C4-2B (cell line): Measurements from ENCODE around the gene DGKI.

Experiments
- ZFX ChIP-seq: fragments of 450-650 bp; IDR thresholded peaks from 2 replicates; pipeline ENCODE4 v1.6.1; 2017
- TF ChIP-seq, protein P1 (sequence below): fragments of 450-650 bp; conservative IDR thresholded peaks from 2 replicates; pipeline ENCODE4 v1.5.1; 2017; ENCODE audit warnings: mild to moderate bottlenecking

DNA sequence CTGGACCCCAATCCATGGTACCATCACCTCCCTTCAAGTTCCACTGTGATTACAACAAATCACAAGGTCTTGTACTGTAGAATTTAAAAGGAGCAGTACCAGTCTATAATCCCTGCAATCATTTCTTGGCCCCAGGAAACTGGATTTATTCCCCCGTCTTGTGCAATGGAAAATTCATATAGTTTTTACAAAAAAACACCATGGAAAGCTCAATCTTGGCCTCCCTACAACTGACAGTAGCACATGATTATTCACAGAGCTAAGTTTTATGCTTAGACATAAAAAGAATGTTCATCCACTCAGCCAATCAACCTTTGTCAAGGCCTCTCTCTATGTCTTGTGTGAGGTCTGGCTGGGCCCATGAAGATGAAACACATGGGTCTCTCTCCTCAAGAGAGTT, 10.2 kb downstream of the DGKI start:
- TF ChIP-seq, protein P1, sequence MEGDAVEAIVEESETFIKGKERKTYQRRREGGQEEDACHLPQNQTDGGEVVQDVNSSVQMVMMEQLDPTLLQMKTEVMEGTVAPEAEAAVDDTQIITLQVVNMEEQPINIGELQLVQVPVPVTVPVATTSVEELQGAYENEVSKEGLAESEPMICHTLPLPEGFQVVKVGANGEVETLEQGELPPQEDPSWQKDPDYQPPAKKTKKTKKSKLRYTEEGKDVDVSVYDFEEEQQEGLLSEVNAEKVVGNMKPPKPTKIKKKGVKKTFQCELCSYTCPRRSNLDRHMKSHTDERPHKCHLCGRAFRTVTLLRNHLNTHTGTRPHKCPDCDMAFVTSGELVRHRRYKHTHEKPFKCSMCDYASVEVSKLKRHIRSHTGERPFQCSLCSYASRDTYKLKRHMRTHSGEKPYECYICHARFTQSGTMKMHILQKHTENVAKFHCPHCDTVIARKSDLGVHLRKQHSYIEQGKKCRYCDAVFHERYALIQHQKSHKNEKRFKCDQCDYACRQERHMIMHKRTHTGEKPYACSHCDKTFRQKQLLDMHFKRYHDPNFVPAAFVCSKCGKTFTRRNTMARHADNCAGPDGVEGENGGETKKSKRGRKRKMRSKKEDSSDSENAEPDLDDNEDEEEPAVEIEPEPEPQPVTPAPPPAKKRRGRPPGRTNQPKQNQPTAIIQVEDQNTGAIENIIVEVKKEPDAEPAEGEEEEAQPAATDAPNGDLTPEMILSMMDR = no peak
- no peak for TF ChIP-seq ZFX
